ENCODE results near the gene TNS3.
"Not testable (repeated sequence)": the region's sequence is repeated elsewhere in the genome, so short reads cannot be mapped to it uniquely, and the experiment has no call there.

Gene TNS3

DNA sequence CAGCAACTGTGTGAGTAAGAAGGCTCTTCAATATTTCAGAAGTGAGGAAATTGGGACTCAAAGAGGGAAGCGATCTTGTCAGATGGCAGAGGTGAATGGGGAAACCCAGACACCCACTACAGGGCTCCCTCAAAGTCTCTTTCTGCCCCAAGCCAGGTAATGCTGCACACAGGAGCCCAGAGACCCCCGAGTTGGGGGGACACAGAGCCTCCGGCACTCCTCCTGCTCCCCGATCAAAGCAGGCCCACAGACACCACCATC, 139.4 kb downstream of the TNS3 start:
- TF ChIP-seq, protein P1, sequence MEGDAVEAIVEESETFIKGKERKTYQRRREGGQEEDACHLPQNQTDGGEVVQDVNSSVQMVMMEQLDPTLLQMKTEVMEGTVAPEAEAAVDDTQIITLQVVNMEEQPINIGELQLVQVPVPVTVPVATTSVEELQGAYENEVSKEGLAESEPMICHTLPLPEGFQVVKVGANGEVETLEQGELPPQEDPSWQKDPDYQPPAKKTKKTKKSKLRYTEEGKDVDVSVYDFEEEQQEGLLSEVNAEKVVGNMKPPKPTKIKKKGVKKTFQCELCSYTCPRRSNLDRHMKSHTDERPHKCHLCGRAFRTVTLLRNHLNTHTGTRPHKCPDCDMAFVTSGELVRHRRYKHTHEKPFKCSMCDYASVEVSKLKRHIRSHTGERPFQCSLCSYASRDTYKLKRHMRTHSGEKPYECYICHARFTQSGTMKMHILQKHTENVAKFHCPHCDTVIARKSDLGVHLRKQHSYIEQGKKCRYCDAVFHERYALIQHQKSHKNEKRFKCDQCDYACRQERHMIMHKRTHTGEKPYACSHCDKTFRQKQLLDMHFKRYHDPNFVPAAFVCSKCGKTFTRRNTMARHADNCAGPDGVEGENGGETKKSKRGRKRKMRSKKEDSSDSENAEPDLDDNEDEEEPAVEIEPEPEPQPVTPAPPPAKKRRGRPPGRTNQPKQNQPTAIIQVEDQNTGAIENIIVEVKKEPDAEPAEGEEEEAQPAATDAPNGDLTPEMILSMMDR (IDR thresholded peaks at IDR 0.05; ENCODE audit: low read depth, low read length), result no peak
- Histone ChIP-seq H3K9me3 (ENCODE audit: severe bottlenecking) (no peaks in the 10 kb centered on the region), H3K27me3 (ENCODE audit: insufficient read depth, low read depth, severe bottlenecking) (no peaks in the 10 kb centered on the region), H3K27ac (no peak overlapping the region), H3K36me3 (no peaks in the 10 kb centered on the region), H3K4me3 (ENCODE audit: low read depth, low read length) (no peak overlapping the region)
- no peak for DNase-seq

DNA sequence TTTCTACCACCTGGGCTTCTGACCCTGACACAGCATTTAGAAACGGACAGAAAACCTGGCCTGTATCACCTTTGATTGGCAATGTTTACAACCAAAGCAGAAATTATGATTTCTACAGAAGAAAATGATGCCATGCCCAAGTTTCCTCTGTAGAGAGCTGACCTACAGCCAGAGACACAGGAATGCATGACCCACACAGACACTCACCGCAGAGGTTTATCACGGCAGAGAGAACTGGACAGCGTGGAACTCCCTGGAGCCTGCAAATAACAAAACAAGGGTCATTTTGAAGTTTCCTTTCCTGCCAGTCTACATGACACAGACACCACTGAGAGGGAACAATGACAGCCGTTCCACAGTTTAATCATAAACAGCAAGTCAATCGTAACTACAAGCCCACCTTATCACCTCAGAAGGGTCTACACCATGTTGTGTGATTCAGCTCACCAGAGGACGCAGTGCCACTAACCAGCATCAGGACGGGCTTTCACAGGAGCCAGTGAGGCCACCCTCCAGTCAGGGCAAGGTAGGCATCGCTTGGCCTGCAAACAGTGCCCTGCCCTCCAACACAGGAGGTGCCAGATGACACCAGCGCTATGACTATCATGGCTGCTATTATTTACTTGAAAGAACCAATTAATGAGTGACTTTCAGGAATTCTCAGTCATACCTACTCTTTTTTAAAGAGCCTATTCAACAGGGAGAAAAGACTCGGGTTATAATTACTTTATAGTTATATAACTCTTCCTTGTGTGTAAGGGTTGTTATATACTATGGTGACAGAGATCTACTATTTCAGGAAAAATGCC, 139.9 kb downstream of the TNS3 start:
- H3K27ac ChIP-seq, result no peak overlapping the region
- no peak for DNase-seq

DNA sequence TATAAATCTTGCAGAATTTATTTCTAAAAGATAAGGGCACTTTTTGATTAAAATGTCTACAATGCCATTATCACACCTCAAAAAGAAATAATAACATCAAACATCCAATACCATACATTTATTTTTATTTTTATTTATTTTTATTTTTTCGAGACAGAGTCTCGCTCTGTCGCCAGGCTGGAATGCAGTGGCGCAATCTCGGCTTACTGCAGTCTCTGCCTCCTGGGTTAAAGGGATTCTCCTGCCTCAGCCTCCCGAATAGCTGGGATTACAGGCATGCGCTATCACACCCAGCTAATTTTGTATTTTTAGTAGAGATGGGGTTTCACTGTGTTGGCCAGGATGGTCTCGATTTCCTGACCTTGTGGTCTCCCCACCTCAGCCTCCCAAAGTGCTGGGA, 140.9 kb downstream of the TNS3 start:
- DNase-seq, result not testable (repeated sequence)

More for the DNA sequence above, 139.9 kb downstream of the TNS3 start:
- Histone ChIP-seq H3K27me3 (ENCODE audit: insufficient read depth, low read depth, severe bottlenecking) (no peaks in the 10 kb centered on the region), H3K36me3 (no peaks in the 10 kb centered on the region), H3K9me3 (ENCODE audit: severe bottlenecking) (no peaks in the 10 kb centered on the region), H3K4me3 (ENCODE audit: low read depth, low read length) (no peak overlapping the region)
- TF ChIP-seq, protein P1 (IDR thresholded peaks at IDR 0.05; ENCODE audit: low read depth, low read length), result no peak

DNA sequence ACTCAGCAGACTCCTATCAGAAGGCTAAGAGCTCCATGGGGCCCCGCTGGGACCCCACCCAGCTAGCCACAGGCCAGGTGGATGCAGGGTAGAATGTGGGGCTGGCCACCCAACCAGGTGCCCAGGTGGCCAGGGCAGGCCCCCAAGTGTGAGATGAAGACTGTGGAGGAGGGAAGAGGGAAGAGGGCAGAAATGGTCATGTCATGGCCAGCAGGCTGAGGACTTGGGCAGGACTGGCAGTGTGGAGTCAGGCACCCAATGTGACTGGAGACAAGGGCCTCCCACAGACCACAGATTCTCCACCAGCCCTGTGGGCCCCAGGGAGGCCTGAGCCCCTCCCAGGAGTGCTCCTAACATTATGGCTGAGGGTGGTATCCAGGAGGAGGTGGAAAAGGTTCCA, 141.6 kb downstream of the TNS3 start:
- TF ChIP-seq, protein P1 (IDR thresholded peaks at IDR 0.05; ENCODE audit: low read depth, low read length), result no peak
- Histone ChIP-seq H3K27me3 (ENCODE audit: insufficient read depth, low read depth, severe bottlenecking) (no peaks in the 10 kb centered on the region), H3K4me3 (ENCODE audit: low read depth, low read length) (no peak overlapping the region), H3K36me3 (no peaks in the 10 kb centered on the region), H3K27ac (no peak overlapping the region), H3K9me3 (ENCODE audit: severe bottlenecking) (no peaks in the 10 kb centered on the region)
- no peak for DNase-seq

More for the DNA sequence above, 140.9 kb downstream of the TNS3 start:
- not testable (repeated sequence) for H3K4me3 ChIP-seq (ENCODE audit: low read depth, low read length); H3K9me3 ChIP-seq (ENCODE audit: severe bottlenecking); H3K27me3 ChIP-seq (ENCODE audit: insufficient read depth, low read depth, severe bottlenecking); H3K27ac ChIP-seq; H3K36me3 ChIP-seq

DNA sequence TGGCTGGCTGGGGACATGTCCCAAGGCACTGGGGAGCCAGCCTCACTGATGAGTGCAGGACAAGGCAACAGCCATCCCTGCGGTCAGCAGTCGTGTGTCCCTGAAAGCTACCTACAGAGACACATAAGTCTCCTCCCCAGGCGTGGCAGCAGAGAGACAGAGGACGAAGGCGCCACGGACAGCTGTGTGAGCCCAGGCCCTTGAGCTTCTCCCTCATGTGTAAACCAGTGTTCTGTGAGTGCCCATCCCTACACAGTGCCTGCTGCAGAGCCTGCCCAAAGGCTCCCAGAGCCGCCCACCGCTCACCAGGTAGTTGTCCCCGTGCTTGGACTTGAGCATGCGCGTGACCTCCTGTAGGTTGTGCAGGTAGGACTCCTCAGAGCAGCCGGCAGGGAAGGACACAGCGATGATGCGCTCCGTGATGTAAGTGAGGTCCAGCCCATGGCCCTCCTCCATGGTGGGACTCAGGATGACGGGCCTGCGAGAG, 142.7 kb downstream of the TNS3 start:
- Histone ChIP-seq H3K27ac (no peak overlapping the region), H3K36me3 (no peaks in the 10 kb centered on the region), H3K9me3 (ENCODE audit: severe bottlenecking) (no peaks in the 10 kb centered on the region), H3K4me3 (ENCODE audit: low read depth, low read length) (no peak overlapping the region), H3K27me3 (ENCODE audit: insufficient read depth, low read depth, severe bottlenecking) (no peaks in the 10 kb centered on the region)
- no peak for DNase-seq
- TF ChIP-seq, protein P1 (IDR thresholded peaks at IDR 0.05; ENCODE audit: low read depth, low read length), result no peak

DNA sequence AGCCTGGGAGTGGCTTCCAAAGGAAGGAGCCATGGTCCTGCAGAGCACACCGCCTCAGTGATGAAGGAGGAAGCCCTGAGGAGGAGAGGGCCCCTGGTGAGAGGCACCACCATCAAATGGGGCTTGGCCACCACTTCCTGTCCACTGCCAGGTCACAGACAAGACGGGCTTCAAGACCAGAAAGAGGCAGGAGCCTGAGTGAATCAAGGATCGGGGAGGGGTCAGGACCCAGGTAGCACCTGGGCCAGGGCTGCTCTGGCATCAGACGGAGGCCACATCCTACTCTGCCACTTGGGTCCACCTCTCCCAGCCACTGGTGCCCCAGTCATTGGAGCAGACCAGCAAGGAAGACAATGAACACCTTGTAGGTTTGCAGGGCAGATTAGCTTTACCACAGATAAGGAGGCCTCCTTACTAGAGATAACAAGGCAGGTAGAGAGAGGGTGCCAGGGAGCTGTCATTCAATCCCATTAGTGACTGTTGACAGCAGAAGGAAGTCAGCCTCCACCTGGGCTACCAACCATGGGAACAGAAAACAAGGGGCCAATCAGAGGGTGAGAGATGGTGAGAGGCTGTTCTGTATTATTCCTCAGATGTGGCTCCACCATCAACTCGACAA, 143.4 kb downstream of the TNS3 start:
- Histone ChIP-seq H3K27ac (no peak overlapping the region), H3K4me3 (ENCODE audit: low read depth, low read length) (no peak overlapping the region), H3K36me3 (no peaks in the 10 kb centered on the region), H3K27me3 (ENCODE audit: insufficient read depth, low read depth, severe bottlenecking) (no peaks in the 10 kb centered on the region), H3K9me3 (ENCODE audit: severe bottlenecking) (no peaks in the 10 kb centered on the region)
- DNase-seq, result no peak
- TF ChIP-seq, protein P1 (IDR thresholded peaks at IDR 0.05; ENCODE audit: low read depth, low read length), result no peak
